GM18868 (cell line): Measurements from ENCODE around the gene NACC2.
"Not testable (repeated sequence)": the region's sequence is repeated elsewhere in the genome, so short reads cannot be mapped to it uniquely, and the experiment has no call there.

Source experiments
- ATAC-seq: cut with Tn5 transposase; IDR thresholded peaks from one replicate; pipeline ENCODE4 v1.9.1; 2021; ENCODE audit warnings: mild to moderate bottlenecking, moderate library complexity; ENCODE audit not compliant: unreplicated experiment

NACC2 gene

GRCh38 chr9:136048560-136049411 lies 46.3 kb downstream of the NACC2 start:
- no peak for ATAC-seq

DNA sequence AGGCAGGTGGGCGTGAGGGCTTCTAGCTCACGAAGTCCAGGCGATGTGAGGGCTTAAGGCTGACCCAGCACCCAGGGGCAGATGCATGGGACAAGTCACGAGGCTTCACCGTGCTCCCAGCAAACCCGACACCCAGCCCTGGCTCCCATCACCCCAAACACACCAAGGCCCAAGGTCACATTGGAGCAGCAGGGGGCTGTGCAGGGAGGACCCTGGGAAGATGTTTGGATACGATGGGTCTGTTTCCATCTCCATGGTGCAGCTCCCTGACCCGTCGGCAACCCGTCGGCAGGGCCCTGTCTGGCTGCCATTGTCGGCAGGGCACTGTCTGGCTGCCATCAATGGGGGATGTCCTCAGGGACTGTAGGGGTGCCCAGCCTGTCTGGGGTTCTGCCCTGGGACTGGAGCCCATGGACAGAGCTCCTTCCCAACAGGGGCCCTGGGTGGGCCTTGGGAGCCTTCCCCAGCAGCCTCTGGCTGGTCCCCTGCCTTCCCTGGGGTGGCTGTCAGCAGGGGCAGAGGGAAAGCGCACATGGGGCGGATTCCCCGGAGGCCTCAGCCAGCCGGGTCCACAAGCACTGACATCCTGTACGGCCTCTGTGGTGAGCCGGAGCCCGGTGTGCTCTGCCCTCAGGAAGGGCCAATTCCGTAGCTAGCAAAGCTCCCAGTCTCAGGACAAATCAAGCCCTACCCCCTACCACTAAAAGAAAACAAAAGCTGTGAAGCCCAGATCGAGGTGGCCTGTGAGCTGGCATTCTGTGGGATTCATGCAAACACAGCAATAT lies 47.1 kb downstream of the NACC2 start:
- no peak for ATAC-seq

GRCh38 chr9:136047076-136047774 lies 47.9 kb downstream of the NACC2 start:
- no peak for ATAC-seq

DNA sequence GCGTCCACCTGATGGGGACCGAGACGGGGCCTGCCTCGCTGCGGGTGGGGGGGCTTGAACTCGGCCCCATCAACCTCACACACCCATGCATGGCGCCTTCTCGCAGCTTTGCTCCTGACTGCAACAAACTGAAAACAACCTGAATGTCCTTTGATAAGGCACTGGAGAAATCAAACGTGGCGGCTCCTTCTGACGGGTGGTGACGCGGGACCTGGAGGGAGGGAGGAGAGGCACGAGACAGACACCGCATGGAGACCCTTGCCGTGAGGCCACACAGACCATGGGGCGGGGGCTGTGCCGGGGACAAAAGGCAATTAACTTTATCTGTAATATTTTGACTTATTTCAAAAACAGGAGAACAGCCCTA lies 48.6 kb downstream of the NACC2 start:
- no peak for ATAC-seq

GRCh38 chr9:136045595-136046553 lies 49.2 kb downstream of the NACC2 start:
- ATAC-seq, result no peak

- no peak for ATAC-seq
Measured at GRCh38 chr9:136044971-136045594, 50.0 kb downstream of the NACC2 start.

DNA sequence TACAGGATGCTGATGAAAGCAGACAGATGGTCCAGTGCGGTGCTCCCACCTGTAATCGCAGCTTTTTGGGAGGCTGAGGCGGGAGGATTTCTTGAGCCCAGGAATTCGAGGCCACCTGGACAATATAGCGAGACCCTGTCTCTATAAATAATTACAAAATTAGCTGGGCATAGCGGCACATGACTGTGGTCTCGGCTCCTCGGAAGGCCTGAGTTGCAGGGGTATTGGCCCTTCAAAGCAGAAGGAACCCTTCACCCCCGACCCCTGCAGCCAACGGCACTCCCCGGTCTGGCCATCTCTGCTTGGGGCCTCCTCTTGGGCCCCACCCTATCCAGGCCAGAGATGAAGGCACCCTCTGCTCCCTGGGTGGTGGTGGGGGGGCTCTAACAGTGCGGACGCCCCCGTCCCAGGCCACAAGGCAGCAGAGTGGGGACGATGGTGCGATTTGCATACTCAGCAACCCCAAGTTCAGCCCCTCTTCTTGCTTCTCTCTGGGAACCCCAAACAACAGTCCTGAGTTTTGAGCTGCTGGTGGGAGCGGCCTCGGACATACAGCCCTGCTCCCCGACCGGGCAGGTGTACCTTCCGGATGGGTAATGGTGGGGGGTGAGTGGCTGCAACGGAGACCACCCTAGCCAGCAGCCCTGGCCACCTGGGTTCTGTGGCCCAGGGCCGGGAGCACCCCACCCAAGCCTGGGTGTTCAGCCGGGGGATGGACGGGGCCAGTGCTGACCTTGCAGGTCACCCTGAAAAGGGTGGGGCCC lies 50.7 kb downstream of the NACC2 start:
- ATAC-seq, result no peak

DNA sequence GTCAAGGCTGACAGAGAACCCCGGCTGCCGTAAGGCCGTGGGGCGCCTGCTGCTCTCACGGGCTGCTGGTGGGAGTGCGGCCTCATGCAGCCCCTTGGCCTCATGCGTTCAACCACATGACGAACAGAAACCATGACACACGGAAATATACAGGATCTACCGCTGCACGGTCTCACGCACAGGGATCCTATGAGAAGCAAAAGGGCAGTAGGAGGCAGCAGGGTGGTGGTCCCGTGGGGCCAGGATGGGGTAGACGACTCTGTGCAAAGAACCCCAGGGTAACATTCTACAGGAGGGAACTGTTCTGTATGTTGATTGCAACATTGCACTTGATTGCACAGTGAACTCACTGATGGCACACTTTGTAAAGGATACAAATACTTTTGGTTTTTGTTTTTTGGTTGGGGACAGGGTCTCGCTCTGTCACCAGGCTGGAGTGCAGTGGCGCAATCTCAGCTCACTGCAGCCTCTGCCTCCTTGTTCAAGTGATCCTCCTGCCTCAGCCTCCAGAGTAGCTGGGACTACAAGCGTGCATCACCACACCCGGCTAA lies 51.6 kb downstream of the NACC2 start:
- no peak for ATAC-seq

- no peak for ATAC-seq
Measured at GRCh38 chr9:136042541-136042940, 52.5 kb downstream of the NACC2 start.

- not testable (repeated sequence) for ATAC-seq
Measured at GRCh38 chr9:136040848-136041247, 54.2 kb downstream of the NACC2 start.

DNA sequence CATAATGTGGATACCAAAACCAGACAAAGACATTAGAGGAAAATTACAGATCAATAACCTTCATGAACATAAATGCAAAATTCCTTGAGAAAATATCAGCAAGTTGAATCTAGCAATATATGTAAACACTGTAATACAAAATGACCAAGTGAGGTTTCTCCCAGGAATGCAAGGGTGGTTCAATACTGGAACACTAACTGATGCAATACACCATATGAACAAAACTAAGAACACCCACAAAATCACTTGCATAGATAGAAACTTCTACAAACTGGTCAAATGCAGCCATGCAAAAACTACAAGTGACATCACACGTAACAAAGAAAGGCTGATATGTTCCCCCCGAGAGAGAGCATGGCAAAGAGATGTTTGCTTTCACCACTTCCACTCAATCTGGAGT lies 55.6 kb downstream of the NACC2 start:
- ATAC-seq, result no peak

GRCh38 chr9:136036848-136037247 lies 58.2 kb downstream of the NACC2 start:
- no peak for ATAC-seq

DNA sequence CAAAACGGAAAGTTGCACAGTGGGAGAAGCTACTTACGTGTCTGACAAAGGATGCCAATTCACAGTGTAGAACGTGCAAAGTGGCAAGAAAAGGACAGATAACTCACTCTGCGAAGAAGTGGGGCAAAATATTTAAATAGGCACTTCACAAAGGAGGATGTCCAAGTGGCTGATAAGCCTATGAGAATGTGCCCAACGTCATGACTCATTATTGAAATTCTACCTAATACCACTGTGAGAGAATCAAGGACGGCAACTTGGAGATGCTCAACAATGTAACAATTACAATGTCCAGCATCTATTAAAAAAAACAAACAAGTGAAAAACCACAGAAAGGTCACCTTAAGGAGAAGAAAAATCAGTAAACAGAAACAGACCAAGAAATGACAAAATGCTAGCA lies 59.0 kb downstream of the NACC2 start:
- ATAC-seq, result no peak

DNA sequence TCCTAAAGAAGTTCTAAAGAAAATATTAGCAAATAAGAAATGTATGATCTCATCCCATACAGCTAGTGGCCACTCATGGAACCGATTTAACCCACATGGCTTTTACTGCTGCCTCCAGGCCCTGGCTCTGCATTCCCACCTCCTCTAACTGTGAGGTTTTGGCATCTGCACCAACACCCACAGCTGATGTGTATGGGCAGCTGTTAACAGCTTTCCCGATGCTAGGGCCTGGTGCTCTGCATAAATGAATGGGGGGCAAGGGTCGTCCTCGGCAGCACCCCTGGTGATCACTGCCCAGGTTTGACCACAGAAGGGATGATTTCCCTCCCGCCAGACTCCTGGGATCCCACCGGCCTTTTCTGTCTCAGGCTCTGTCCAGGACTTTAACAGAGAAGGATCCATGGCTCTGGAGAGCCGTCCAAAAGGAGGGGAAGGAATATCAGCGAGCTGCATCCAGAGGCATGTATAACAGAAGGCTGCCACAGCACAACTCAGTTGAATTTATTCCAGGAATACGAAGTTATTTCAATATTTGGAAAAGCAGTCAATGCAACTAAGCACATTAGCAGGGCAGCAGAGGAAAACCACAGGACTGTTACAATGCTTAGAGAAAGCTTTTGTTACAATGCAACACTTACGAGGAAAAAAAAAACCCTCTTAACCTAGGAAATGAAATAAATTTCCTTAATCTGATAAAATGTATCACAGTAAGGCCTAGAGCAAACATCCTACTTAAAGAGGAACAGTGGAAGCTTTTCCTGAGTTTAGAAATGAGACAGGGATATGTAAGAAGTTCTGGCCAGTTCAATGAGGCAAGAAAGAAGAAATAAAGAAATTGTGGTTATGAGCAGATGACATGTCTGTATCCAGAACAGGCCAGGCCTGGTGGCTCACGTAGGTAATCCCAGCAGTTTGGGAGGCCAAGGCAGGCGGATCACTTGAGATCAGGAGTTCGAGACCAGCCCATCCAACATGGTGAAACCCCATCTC lies 63.1 kb downstream of the NACC2 start:
- no peak for ATAC-seq

GRCh38 chr9:136031094-136031493 lies 64.0 kb downstream of the NACC2 start:
- no peak for ATAC-seq

- ATAC-seq, result no peak
Measured at GRCh38 chr9:136029556-136029955, 65.5 kb downstream of the NACC2 start.

DNA sequence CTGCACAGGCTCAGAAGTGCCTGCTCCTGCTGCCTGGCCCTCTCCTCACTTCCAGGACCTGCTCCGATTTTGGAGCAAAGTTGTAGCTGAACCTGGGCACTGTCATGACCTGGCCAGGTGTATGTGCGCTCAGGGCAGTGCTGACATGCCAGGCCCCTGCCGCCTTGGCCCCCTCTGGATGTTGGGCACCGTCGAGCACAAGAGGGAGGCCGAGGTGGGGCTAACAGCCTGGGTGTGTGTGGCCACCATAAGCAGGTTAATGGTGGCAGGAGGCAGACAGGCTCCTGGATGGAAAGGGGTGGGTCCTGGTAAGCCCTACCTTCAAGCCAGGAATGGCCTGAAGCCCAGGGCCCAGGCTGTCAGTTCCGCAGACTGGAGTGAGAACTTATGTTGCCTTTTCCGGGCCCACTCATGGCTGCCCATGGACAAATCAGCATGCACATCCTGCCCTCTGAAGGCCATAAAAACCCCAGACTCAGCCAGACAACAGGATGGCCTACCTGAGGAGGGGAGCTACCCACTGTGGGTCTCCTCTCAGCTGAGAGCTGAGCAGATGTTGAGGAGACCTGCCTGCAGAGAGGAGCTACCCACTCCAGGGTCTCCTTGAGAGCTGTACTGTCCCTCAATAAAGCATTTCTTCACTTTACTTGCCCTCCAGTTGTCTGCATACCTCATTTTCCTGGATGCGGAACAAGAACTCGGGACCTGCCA lies 66.2 kb downstream of the NACC2 start:
- no peak for ATAC-seq
